GM23338 (cell line): ENCODE results near the gene CD47. TPM values are rescaled to one million over a fixed set of nuclear protein-coding genes. Genes with fewer than 3 reads are reported as not detected.

ENCODE experiments used
- ATAC-seq: fragments of 200-7000 bp; cut with Tn5 transposase; 3 replicates; pipeline ENCODE4 v1.9.1; 2020
- DNase-seq: peaks from one replicate; pipeline ENCODE4 v3.0.0-alpha.2; 2015; ENCODE audit warnings: low spot score
- H2AFZ ChIP-seq: fragments of 200-600 bp; sonication (generic); 2 replicates; pipeline ENCODE4 v1.8.0; 2016; ENCODE audit warnings: antibody characterized with exemption, mild to moderate bottlenecking, moderate library complexity
- H3F3A ChIP-seq: fragments of 200-600 bp; sonication (generic); replicated peaks from 2 replicates; pipeline ENCODE4 v1.8.0; 2017; ENCODE audit warnings: antibody characterized with exemption, mixed run types, low read depth
- H3K27ac ChIP-seq: fragments of 200-600 bp; sonication (generic); 2 replicates; pipeline ENCODE4 v1.6.1; 2016; ENCODE audit warnings: low read depth
- H3K27me3 ChIP-seq: fragments of 200-600 bp; sonication (generic); 2 replicates; pipeline ENCODE4 v1.8.0; 2016; ENCODE audit warnings: mild to moderate bottlenecking, mixed run types, moderate library complexity; ENCODE audit not compliant: insufficient read depth
- H3K36me3 ChIP-seq: fragments of 200-600 bp; sonication (generic); 2 replicates; pipeline ENCODE4 v1.8.0; 2016; ENCODE audit warnings: mild to moderate bottlenecking; ENCODE audit not compliant: insufficient read depth
- H3K4me1 ChIP-seq: fragments of 200-600 bp; sonication (generic); 2 replicates; pipeline ENCODE4 v1.8.0; 2016; ENCODE audit warnings: mild to moderate bottlenecking, moderate library complexity; ENCODE audit not compliant: insufficient read depth
- H3K4me2 ChIP-seq: fragments of 200-600 bp; sonication (generic); 2 replicates; pipeline ENCODE4 v1.7.1; 2017; ENCODE audit warnings: mixed run types
- H3K4me3 ChIP-seq: fragments of 200-600 bp; sonication (generic); 2 replicates; pipeline ENCODE4 v1.6.1; 2016; ENCODE audit warnings: mixed run types
- H3K79me2 ChIP-seq: fragments of 200-600 bp; sonication (generic); replicated peaks from 2 replicates; pipeline ENCODE4 v1.8.0; 2017; ENCODE audit warnings: mild to moderate bottlenecking; ENCODE audit not compliant: insufficient read depth
- H3K9me2 ChIP-seq: fragments of 200-600 bp; sonication (generic); 2 replicates; pipeline ENCODE4 v1.8.0; 2017; ENCODE audit not compliant: insufficient read depth
- H4K20me1 ChIP-seq: fragments of 200-600 bp; sonication (generic); replicated peaks from 2 replicates; pipeline ENCODE4 v1.8.0; 2017; ENCODE audit warnings: mild to moderate bottlenecking; ENCODE audit not compliant: insufficient read depth
- H3K27ac Mint-ChIP-seq: 2 replicates; pipeline ENCODE4 v1.8.0; 2020; ENCODE audit warnings: inconsistent platforms, mild to moderate bottlenecking, moderate library complexity, mixed read lengths
- H3K27me3 Mint-ChIP-seq: 3 replicates; pipeline ENCODE4 v1.8.0; 2022; ENCODE audit warnings: low read depth, mild to moderate bottlenecking, moderate library complexity, mixed read lengths, inconsistent platforms; ENCODE audit not compliant: insufficient read depth, poor library complexity
- H3K36me3 Mint-ChIP-seq: 3 replicates; pipeline ENCODE4 v1.8.0; 2021; ENCODE audit warnings: low read depth, mild to moderate bottlenecking, inconsistent platforms, moderate library complexity, mixed read lengths
- H3K4me1 Mint-ChIP-seq: 3 replicates; pipeline ENCODE4 v1.8.0; 2020; ENCODE audit warnings: mild to moderate bottlenecking, inconsistent platforms, mixed read lengths
- H3K4me3 Mint-ChIP-seq: 3 replicates; pipeline ENCODE4 v1.8.0; 2021; ENCODE audit warnings: moderate library complexity, mild to moderate bottlenecking, inconsistent platforms, mixed read lengths
- H3K9me3 Mint-ChIP-seq: 3 replicates; pipeline ENCODE4 v1.8.0; 2020; ENCODE audit warnings: moderate library complexity, mild to moderate bottlenecking, inconsistent platforms, mixed read lengths
- CREB1 ChIP-seq: fragments of 250-450 bp; sonication (Bioruptor Pico); IDR thresholded peaks from 2 replicates; pipeline ENCODE4 v1.5.0; 2020; ENCODE audit warnings: low read depth, mild to moderate bottlenecking, moderate library complexity
- CTCF ChIP-seq, 2 experiments: fragments of 200-600 bp in 1 of 2; sonication (generic) in 1 of 2; conservative IDR thresholded peaks; 2 replicates each; pipeline versions ENCODE4 v1.5.1 to v1.6.1; 2016 to 2017; ENCODE audit warnings: antibody characterized with exemption in 2 of 2, low read depth in 2 of 2, mild to moderate bottlenecking in 2 of 2, moderate library complexity in 1 of 2
- ETS1 ChIP-seq: IDR thresholded peaks from 2 replicates; pipeline ENCODE4 v1.6.1; 2016; ENCODE audit warnings: antibody characterized with exemption
- EZH2 ChIP-seq: fragments of 200-600 bp; sonication (generic); IDR thresholded peaks from one replicate; pipeline ENCODE4 v1.8.0; 2017; ENCODE audit warnings: antibody characterized with exemption, mild to moderate bottlenecking, low read depth; ENCODE audit not compliant: unreplicated experiment
- EZH2phosphoT487 ChIP-seq: fragments of 200-600 bp; sonication (generic); IDR thresholded peaks from one replicate; pipeline ENCODE4 v1.8.1; 2018; ENCODE audit warnings: antibody characterized with exemption; ENCODE audit not compliant: unreplicated experiment
- NANOG ChIP-seq: IDR thresholded peaks from 2 replicates; pipeline ENCODE4 v1.6.1; 2016; ENCODE audit warnings: antibody characterized with exemption, borderline replicate concordance
- POLR2AphosphoS5 ChIP-seq: IDR thresholded peaks from 2 replicates; pipeline ENCODE4 v1.6.1; 2016; ENCODE audit warnings: antibody characterized with exemption, low read depth
- REST ChIP-seq: IDR thresholded peaks from one replicate; pipeline ENCODE4 v1.6.1; 2018; ENCODE audit warnings: antibody characterized with exemption; ENCODE audit not compliant: unreplicated experiment
- STAT1 ChIP-seq: IDR thresholded peaks from one replicate; pipeline ENCODE4 v1.6.1; 2016; ENCODE audit warnings: antibody characterized with exemption; ENCODE audit not compliant: unreplicated experiment
- ZNF114 ChIP-seq: fragments of 250-450 bp; sonication (Bioruptor Pico); IDR thresholded peaks from 2 replicates; pipeline ENCODE4 v1.5.0; 2020; ENCODE audit warnings: mild to moderate bottlenecking, moderate library complexity
- ZNF331 ChIP-seq: fragments of 250-450 bp; sonication (Bioruptor Pico); IDR thresholded peaks from 2 replicates; pipeline ENCODE4 v1.5.0; 2020; ENCODE audit warnings: low read depth, mild to moderate bottlenecking, moderate library complexity
- ZNF462 ChIP-seq: fragments of 250-450 bp; sonication (Bioruptor Pico); IDR thresholded peaks from 2 replicates; pipeline ENCODE4 v1.5.0; 2020; ENCODE audit warnings: mild to moderate bottlenecking, moderate library complexity
- polyA plus RNA-seq: library from polyadenylated mRNA; unstranded; fragments of >200 nt; fragmentation: Nextera tagmentation; extraction: Ambion mirVana; gene quantifications from 2 replicates; pipeline ENCODE4 v1.2.1, GENCODE V29; 2016
- total RNA-seq: library from RNA; depleted of rRNA; stranded (reverse); fragments of >200 nt; shearing (Covaris generic); gene quantifications from 2 replicates; pipeline ENCODE4 v1.2.3, GENCODE V29; 2014

CD47 gene
- total and polyA plus RNA-seq, 2 experiments from 2014 or later = 22.1 to 26.9 TPM

- Histone ChIP-seq H3K27ac (no peak overlapping the region), H3F3A (no peaks in the 10 kb centered on the region), H2AFZ (0 out of 2 replicates have a peak overlapping the region, but pooled peaks have one; percentile 28), H3K4me2 (no peak overlapping the region), H3K4me1 (no peaks in the 10 kb centered on the region), H3K27me3 (no peaks in the 10 kb centered on the region), H3K9me2 (no peaks in the 10 kb centered on the region), H3K36me3 (no peaks in the 10 kb centered on the region), H4K20me1 (no peaks in the 10 kb centered on the region), H3K4me3 (no peak overlapping the region), H3K79me2 (no peaks in the 10 kb centered on the region)
- Mint-ChIP-seq H3K27ac (no peak overlapping the region), H3K4me1 (no peaks in the 10 kb centered on the region; the same call in 2 of the 3 replicates), H3K36me3 (no peaks in the 10 kb centered on the region), H3K27me3 (peaks cover 2% of the 10 kb centered on the region), H3K4me3 (no peak overlapping the region), H3K9me3 (no peaks in the 10 kb centered on the region)
- ATAC-seq (no peak), DNase-seq (no peak)
- TF ChIP-seq ZNF331 (CRISPR knock-in tag) (no peak), REST (no peak), EZH2 (no peak), ETS1 (no peak), STAT1 (no peak), POLR2AphosphoS5 (no peak), CREB1 (CRISPR knock-in tag) (no peak), ZNF462 (CRISPR knock-in tag) (no peak), ZNF114 (CRISPR knock-in tag) (no peak), NANOG (no peak), CTCF (conservative IDR thresholded peaks at IDR 0.05; ENCODE audit: low read depth in 2 of 2) (no peak), EZH2phosphoT487 (no peak)
These were observed 81.7 kb downstream of the CD47 start for GRCh38 chr3:108008931-108009639.
